ENCODE measurements around the gene SPRR5. TPM values are rescaled to one million over a fixed set of nuclear protein-coding genes. Genes with fewer than 3 reads are reported as not detected.

SPRR5 gene
- total and polyA plus RNA-seq, 2 of the 8 experiments (the other 6 are each of a cell fraction or from before 2014, with no cell fraction given), result not detected

GRCh38 chr1:152954436-152954835 lies 7.4 kb downstream of the SPRR5 start (continued):
- TF ChIP-seq POLR2AphosphoS5 (IDR thresholded peaks at IDR 0.05; ENCODE audit: low read depth, low read length), result no peak
- no peak for TF ChIP-seq ASH2L (IDR thresholded peaks at IDR 0.05; ENCODE audit: low read length)
- no peak for TF ChIP-seq NRF1 (IDR thresholded peaks at IDR 0.05; ENCODE audit: low read depth, low read length)
- TF ChIP-seq E2F6 (IDR thresholded peaks at IDR 0.05), result no peak

Measured in H1 (cell line).